Transverse colon (tissue), 4 donors: ENCODE measurements around the gene GGACT.

Experiments
- CTCF ChIP-seq, 5 experiments: fragments of 200-600 bp in 3 of 5; fragments of 450-650 bp in 2 of 5; sonication (generic) in 3 of 5; IDR thresholded peaks; 1 replicate in 2 of 5; 2 replicates in 3 of 5; pipeline ENCODE4 v1.5.1; 2016 to 2017; ENCODE audit warnings: antibody characterized with exemption in 5 of 5, inconsistent platforms in 3 of 5, mild to moderate bottlenecking in 2 of 5, moderate library complexity in 1 of 5
- POLR2AphosphoS5 ChIP-seq, 3 donors: sonication (generic); formaldehyde crosslinking; IDR thresholded peaks; one replicate each; pipeline ENCODE4 v1.6.1; 2016; ENCODE audit warnings: antibody characterized with exemption in 3 of 3

- TF ChIP-seq CTCF (IDR thresholded peaks at IDR 0.05) (no peak), POLR2AphosphoS5 (IDR thresholded peaks at IDR 0.05) (no peak)
Measured at GRCh38 chr13:100506154-100506553, 82.4 kb downstream of the GGACT start.
